HK-2 (cell line): ENCODE measurements around the gene USP21.
A peak's percentile ranks its signal among the peaks of the same experiment; 100 is the strongest.

Experiments used
- DNase-seq: peaks from one replicate; pipeline ENCODE4 v3.0.0-alpha.2; 2018; ENCODE audit not compliant: unreplicated experiment

The USP21 gene

GRCh38 chr1:161171191-161171590 is 11.9 kb downstream of the USP21 start:
- DNase-seq: no peak

GRCh38 chr1:161171696-161172095 is 12.4 kb downstream of the USP21 start:
- no peak for DNase-seq

- no peak for DNase-seq
Observed at GRCh38 chr1:161172349-161172748, 13.0 kb downstream of the USP21 start.

- DNase-seq: no peak
Observed at GRCh38 chr1:161172776-161173376, 13.6 kb downstream of the USP21 start.

GRCh38 chr1:161173711-161174110 is 14.4 kb downstream of the USP21 start:
- DNase-seq: no peak

- DNase-seq: no peak
Observed at GRCh38 chr1:161174911-161175310, 15.6 kb downstream of the USP21 start.

- no peak for DNase-seq
Observed at GRCh38 chr1:161175771-161176453, 16.6 kb downstream of the USP21 start.

- no peak for DNase-seq
Observed at GRCh38 chr1:161176468-161177111, 17.3 kb downstream of the USP21 start.

GRCh38 chr1:161177112-161177935 is 18.0 kb downstream of the USP21 start, which contains the start of gene B4GALT3:
Gene B4GALT3, minus strand, starts transcription at chr1:161177507. Its CDS starts 1,447 bp downstream, at chr1:161176060.
- DNase-seq: peak; percentile 91

- no peak for DNase-seq
Observed at GRCh38 chr1:161177936-161178244, 18.6 kb downstream of the USP21 start.

- no peak for DNase-seq
Observed at GRCh38 chr1:161179698-161180097, 20.4 kb downstream of the USP21 start.

GRCh38 chr1:161180639-161181038 is 21.3 kb downstream of the USP21 start:
- no peak for DNase-seq

GRCh38 chr1:161182214-161182613 is 22.9 kb downstream of the USP21 start:
- DNase-seq: no peak

- no peak for DNase-seq
Observed at GRCh38 chr1:161185282-161185682, 26.0 kb downstream of the USP21 start.

- no peak for DNase-seq
Observed at GRCh38 chr1:161185732-161186311, 26.5 kb downstream of the USP21 start.

GRCh38 chr1:161187311-161187710 is 28.0 kb downstream of the USP21 start:
- no peak for DNase-seq

GRCh38 chr1:161188381-161188780 is 29.1 kb downstream of the USP21 start:
- DNase-seq: no peak

GRCh38 chr1:161189036-161189435 is 29.7 kb downstream of the USP21 start:
- DNase-seq: no peak

- no peak for DNase-seq
Observed at GRCh38 chr1:161190962-161191521, 31.7 kb downstream of the USP21 start.

GRCh38 chr1:161191971-161192370 is 32.7 kb downstream of the USP21 start:
- no peak for DNase-seq
